ENCODE measurements around the gene PAQR8.
A peak's percentile ranks its signal among the peaks of the same experiment; 100 is the strongest.
"Not testable (repeated sequence)": the region's sequence is repeated elsewhere in the genome, so short reads cannot be mapped to it uniquely, and the experiment has no call there.

The PAQR8 gene

GRCh38 chr6:52385074-52385473, 23.1 kb downstream of the PAQR8 start:
- Histone ChIP-seq H3K36me3 (ENCODE audit: low read length) (peaks cover 10% of the 10 kb centered on the region), H2AFZ (ENCODE audit: low read depth, low read length, severe bottlenecking) (no peak overlapping the region), H3K9me2 (replicated peaks; ENCODE audit: insufficient read depth, low read length) (no peaks in the 10 kb centered on the region), H3K79me2 (ENCODE audit: insufficient read depth, low read length) (peaks cover 7% of the 10 kb centered on the region; the same call in 1 of the 2 replicates), H3K27me3 (ENCODE audit: low read length) (no peaks in the 10 kb centered on the region), H3K9ac (ENCODE audit: low read length) (no peak overlapping the region), H4K20me1 (ENCODE audit: low read depth, low read length) (no peaks in the 10 kb centered on the region), H3K4me3 (ENCODE audit: insufficient read depth, low read length, poor library complexity, severe bottlenecking) (no peak overlapping the region), H3K4me2 (ENCODE audit: low read depth, low read length, poor library complexity, severe bottlenecking) (no peak overlapping the region), H3F3A (ENCODE audit: insufficient read depth) (peaks cover 21% of the 10 kb centered on the region), H3K9me3 (ENCODE audit: insufficient read depth, low read length) (no peaks in the 10 kb centered on the region), H3K27ac (ENCODE audit: low read depth, low read length) (no peak overlapping the region)
- TF ChIP-seq EZH2phosphoT487 (conservative IDR thresholded peaks at IDR 0.05; ENCODE audit: low read length) (no peak), CTCF (IDR thresholded peaks at IDR 0.05; ENCODE audit: insufficient read depth, low read length, poor library complexity, severe bottlenecking) (no peak)

- H4K20me1 ChIP-seq (ENCODE audit: low read depth, low read length); H3K9ac ChIP-seq (ENCODE audit: low read length); H3K9me3 ChIP-seq (ENCODE audit: insufficient read depth, low read length); H3K27me3 ChIP-seq (ENCODE audit: low read length); H3K36me3 ChIP-seq (ENCODE audit: low read length); H2AFZ ChIP-seq (ENCODE audit: low read depth, low read length, severe bottlenecking); H3K4me2 ChIP-seq (ENCODE audit: low read depth, low read length, poor library complexity, severe bottlenecking); H3K27ac ChIP-seq (ENCODE audit: low read depth, low read length); H3K4me3 ChIP-seq (ENCODE audit: insufficient read depth, low read length, poor library complexity, severe bottlenecking); H3K79me2 ChIP-seq (ENCODE audit: insufficient read depth, low read length); H3K9me2 ChIP-seq (replicated peaks; ENCODE audit: insufficient read depth, low read length): not testable (repeated sequence)
- H3F3A ChIP-seq (ENCODE audit: insufficient read depth) = peaks cover 24% of the 10 kb centered on the region
These were observed 26.2 kb downstream of the PAQR8 start for GRCh38 chr6:52388119-52388518.

- H3K27ac ChIP-seq (ENCODE audit: low read depth, low read length) = peak overlapping the region; percentile 80; the same call in 1 of the 2 replicates
- H3K9me2 ChIP-seq (replicated peaks; ENCODE audit: insufficient read depth, low read length) = no peaks in the 10 kb centered on the region
- no peaks in the 10 kb centered on the region for H3K27me3 ChIP-seq (ENCODE audit: low read length)
- no peaks in the 10 kb centered on the region for H4K20me1 ChIP-seq (ENCODE audit: low read depth, low read length)
- H3K4me3 ChIP-seq (ENCODE audit: insufficient read depth, low read length, poor library complexity, severe bottlenecking) = no peak overlapping the region
- TF ChIP-seq CTCF (IDR thresholded peaks at IDR 0.05; ENCODE audit: insufficient read depth, low read length, poor library complexity, severe bottlenecking) = no peak
- TF ChIP-seq EZH2phosphoT487 (conservative IDR thresholded peaks at IDR 0.05; ENCODE audit: low read length) = no peak
- no peaks in the 10 kb centered on the region for H3K36me3 ChIP-seq (ENCODE audit: low read length)
- H3K79me2 ChIP-seq (ENCODE audit: insufficient read depth, low read length) = no peaks in the 10 kb centered on the region
- H3F3A ChIP-seq (ENCODE audit: insufficient read depth) = peaks cover 24% of the 10 kb centered on the region
- H3K4me2 ChIP-seq (ENCODE audit: low read depth, low read length, poor library complexity, severe bottlenecking) = no peak overlapping the region
- no peak overlapping the region for H2AFZ ChIP-seq (ENCODE audit: low read depth, low read length, severe bottlenecking)
- H3K9ac ChIP-seq (ENCODE audit: low read length) = no peak overlapping the region
- H3K9me3 ChIP-seq (ENCODE audit: insufficient read depth, low read length) = no peaks in the 10 kb centered on the region
These were observed 26.8 kb downstream of the PAQR8 start for GRCh38 chr6:52388790-52389189.

GRCh38 chr6:52389264-52389625, 27.3 kb downstream of the PAQR8 start:
- H3F3A ChIP-seq (ENCODE audit: insufficient read depth) = peaks cover 24% of the 10 kb centered on the region
- peak overlapping the region; percentile 65 for H3K4me2 ChIP-seq (ENCODE audit: low read depth, low read length, poor library complexity, severe bottlenecking)
- H3K27ac ChIP-seq (ENCODE audit: low read depth, low read length) = peak overlapping the region; percentile 80
- no peak overlapping the region for H3K4me3 ChIP-seq (ENCODE audit: insufficient read depth, low read length, poor library complexity, severe bottlenecking)
- peak overlapping the region; percentile 58 for H2AFZ ChIP-seq (ENCODE audit: low read depth, low read length, severe bottlenecking)
- TF ChIP-seq EZH2phosphoT487 (conservative IDR thresholded peaks at IDR 0.05; ENCODE audit: low read length) = no peak
- H3K9ac ChIP-seq (ENCODE audit: low read length) = peak overlapping the region; percentile 52; the same call in 1 of the 2 replicates
- H4K20me1 ChIP-seq (ENCODE audit: low read depth, low read length) = no peaks in the 10 kb centered on the region
- H3K79me2 ChIP-seq (ENCODE audit: insufficient read depth, low read length) = no peaks in the 10 kb centered on the region
- H3K27me3 ChIP-seq (ENCODE audit: low read length) = no peaks in the 10 kb centered on the region
- no peaks in the 10 kb centered on the region for H3K9me3 ChIP-seq (ENCODE audit: insufficient read depth, low read length)
- H3K9me2 ChIP-seq (replicated peaks; ENCODE audit: insufficient read depth, low read length) = no peaks in the 10 kb centered on the region
- H3K36me3 ChIP-seq (ENCODE audit: low read length) = no peaks in the 10 kb centered on the region
